Choroid plexus epithelial cell (primary cell): Measurements from ENCODE around the gene ESAM.

Source experiments
- DNase-seq: peaks from one replicate; pipeline ENCODE4 v3.0.0-alpha.2; 2010; ENCODE audit warnings: low read depth
- H3K4me3 ChIP-seq: 2 replicates; pipeline ENCODE4 v1.5.1; 2011; ENCODE audit warnings: low read depth, mild to moderate bottlenecking, control low read depth, low read length, moderate library complexity
- TF ChIP-seq, protein P1 (sequence below): conservative IDR thresholded peaks from 2 replicates; pipeline ENCODE4 v1.5.1; 2011; ENCODE audit warnings: low read depth, mild to moderate bottlenecking, control low read depth, inconsistent platforms, low read length, moderate library complexity

Gene ESAM

DNA sequence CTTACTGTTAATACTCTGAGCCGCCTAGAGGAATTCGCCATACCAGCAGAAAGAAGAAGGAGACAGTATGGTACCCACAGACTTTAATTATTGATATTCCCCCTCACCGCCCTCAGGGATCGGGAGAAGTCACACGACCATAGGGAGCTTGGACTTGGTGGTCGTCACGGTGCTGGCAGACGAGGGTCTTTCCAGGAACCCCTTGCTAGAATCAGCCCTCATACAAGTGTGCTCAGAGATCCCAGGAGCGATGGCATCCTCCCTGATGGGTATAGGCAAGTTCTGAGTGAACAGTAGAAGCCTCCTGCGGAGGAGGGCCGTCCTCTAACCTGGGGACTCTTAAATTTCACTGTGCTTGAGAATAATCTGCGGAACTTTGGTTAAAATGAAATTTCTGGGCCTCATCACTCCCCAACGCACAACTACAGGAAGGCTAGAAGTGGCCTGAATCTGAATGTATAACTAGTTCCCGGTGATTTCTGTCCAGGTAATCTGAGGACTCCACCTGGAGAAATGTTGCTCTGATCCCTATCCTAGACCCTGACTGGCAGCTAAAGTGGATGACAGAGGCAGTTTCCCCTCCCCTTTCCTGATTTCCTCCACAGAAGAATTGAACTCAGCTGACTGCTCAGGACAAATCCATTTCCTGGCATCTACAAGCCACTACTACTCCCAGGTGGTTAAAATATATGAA, 14.5 kb downstream of the ESAM start:
- no peak overlapping the region for H3K4me3 ChIP-seq
- no peak for DNase-seq
- TF ChIP-seq, protein P1, sequence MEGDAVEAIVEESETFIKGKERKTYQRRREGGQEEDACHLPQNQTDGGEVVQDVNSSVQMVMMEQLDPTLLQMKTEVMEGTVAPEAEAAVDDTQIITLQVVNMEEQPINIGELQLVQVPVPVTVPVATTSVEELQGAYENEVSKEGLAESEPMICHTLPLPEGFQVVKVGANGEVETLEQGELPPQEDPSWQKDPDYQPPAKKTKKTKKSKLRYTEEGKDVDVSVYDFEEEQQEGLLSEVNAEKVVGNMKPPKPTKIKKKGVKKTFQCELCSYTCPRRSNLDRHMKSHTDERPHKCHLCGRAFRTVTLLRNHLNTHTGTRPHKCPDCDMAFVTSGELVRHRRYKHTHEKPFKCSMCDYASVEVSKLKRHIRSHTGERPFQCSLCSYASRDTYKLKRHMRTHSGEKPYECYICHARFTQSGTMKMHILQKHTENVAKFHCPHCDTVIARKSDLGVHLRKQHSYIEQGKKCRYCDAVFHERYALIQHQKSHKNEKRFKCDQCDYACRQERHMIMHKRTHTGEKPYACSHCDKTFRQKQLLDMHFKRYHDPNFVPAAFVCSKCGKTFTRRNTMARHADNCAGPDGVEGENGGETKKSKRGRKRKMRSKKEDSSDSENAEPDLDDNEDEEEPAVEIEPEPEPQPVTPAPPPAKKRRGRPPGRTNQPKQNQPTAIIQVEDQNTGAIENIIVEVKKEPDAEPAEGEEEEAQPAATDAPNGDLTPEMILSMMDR: no peak

- TF ChIP-seq, protein P1: peak; percentile 78
- peak overlapping the region; percentile 73 for H3K4me3 ChIP-seq
- DNase-seq: peak; percentile 94
These were observed 15.4 kb downstream of the ESAM start for GRCh38 chr11:124746621-124747243.

DNA sequence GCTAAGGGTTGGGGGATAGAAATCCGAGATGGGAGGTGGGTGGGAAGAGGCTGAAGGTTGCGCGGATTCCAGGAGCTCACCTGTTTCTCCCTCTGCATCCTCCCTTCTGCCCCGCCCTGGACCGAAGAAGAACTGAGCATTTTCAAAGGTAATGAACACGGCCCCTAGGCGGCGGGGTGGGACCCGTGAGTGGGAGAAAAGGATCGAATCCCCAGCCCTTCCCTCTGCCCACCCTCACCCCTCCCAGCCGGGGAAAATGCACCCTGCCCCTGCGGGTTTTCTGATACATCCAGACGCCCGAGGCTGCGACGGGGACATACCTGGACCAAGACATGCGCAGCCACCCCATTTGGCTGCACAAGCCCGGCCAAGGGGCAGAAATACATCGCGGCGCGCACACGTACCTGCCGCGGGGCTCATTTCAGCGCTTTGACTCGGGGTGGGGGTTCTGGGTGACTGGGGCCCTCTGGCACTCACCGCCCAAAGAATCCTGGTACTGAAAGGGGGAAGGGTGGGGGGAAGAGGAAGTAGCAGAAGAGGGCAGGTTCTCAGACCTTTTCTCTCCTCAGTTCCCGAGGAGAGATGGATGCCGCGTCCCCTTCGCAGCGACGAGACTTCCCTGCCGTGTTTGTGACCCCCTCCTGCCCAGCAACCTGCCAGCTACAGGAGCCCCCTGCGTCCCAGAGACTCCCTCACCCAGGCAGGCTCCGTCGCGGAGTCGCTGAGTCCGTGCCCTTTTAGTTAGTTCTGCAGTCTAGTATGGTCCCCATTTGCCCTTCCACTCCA, 16.1 kb downstream of the ESAM start:
- DNase-seq: no peak
- TF ChIP-seq, protein P1: peak; percentile 56
- H3K4me3 ChIP-seq: peak overlapping the region; percentile 73

DNA sequence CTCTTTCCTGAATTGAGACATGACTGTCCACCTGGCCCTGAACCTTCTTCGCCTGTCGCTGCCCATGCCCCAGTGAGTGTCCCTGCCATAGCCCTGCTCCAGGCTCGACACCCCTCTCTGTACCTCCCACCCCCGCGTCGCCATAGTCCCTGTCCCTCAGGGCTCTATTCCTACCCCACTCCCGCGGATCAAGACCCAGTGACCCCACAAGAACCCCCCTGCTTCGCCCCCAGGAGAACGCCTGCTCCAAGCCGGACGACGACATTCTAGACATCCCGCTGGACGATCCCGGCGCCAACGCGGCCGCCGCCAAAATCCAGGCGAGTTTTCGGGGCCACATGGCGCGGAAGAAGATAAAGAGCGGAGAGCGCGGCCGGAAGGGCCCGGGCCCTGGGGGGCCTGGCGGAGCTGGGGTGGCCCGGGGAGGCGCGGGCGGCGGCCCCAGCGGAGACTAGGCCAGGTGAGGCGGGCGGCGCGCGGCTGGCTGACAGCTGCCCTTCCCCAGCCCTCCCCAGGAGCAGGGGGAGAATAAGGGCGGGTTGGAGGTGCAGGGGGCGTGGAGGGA, 16.7 kb downstream of the ESAM start:
- TF ChIP-seq, protein P1: no peak
- peak overlapping the region; percentile 73 for H3K4me3 ChIP-seq
- no peak for DNase-seq

GRCh38 chr11:124743050-124743449, 19.0 kb downstream of the ESAM start:
- TF ChIP-seq, protein P1: no peak
- H3K4me3 ChIP-seq: no peak overlapping the region
- DNase-seq: no peak

DNA sequence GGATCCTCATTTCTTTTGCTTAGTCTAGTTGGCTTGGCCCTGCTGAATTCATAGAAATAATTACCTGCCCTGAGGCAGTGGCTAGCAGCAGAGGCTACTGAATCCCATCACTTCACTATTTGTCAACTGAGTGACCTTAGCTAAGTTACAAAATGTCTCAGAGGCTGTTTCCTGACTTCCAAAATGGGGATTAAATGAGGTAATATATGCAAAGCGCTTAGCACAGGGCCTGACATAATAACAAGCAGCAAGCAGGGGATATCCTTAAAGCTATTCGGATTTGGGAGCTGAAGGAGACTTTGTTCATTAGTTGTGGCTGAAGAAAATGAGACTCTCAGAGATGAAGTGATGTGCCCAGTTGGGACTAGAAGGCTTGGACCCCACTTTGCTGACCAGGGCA, 19.5 kb downstream of the ESAM start:
- TF ChIP-seq, protein P1: no peak
- no peak for DNase-seq
- no peak overlapping the region for H3K4me3 ChIP-seq
